Measurements from ENCODE around the gene PITPNB.

PITPNB gene

GRCh38 chr22:27811778-27812177 is 107.3 kb downstream of the PITPNB start:
- TF ChIP-seq CTCF (IDR thresholded peaks at IDR 0.05; ENCODE audit: extremely low read depth, insufficient read depth, missing control alignments): no peak
- no peak for DNase-seq (ENCODE audit: low spot score)
- in situ Hi-C loops (cut with MboI; ENCODE audit: low pct_unique_long_range_greater_than_20kb, low sequenced_read_pairs, unreplicated experiment): no loop called here

GRCh38 chr22:27810609-27811151 is 108.4 kb downstream of the PITPNB start:
- in situ Hi-C loops (cut with MboI; ENCODE audit: low pct_unique_long_range_greater_than_20kb, low sequenced_read_pairs, unreplicated experiment): no loop called here
- TF ChIP-seq CTCF (IDR thresholded peaks at IDR 0.05; ENCODE audit: extremely low read depth, insufficient read depth, missing control alignments): no peak
- no peak for DNase-seq (ENCODE audit: low spot score)

GRCh38 chr22:27809700-27810608 is 109.1 kb downstream of the PITPNB start:
- TF ChIP-seq CTCF (IDR thresholded peaks at IDR 0.05; ENCODE audit: extremely low read depth, insufficient read depth, missing control alignments): no peak
- in situ Hi-C loops (cut with MboI; ENCODE audit: low pct_unique_long_range_greater_than_20kb, low sequenced_read_pairs, unreplicated experiment): no loop called here
- no peak for DNase-seq (ENCODE audit: low spot score)

GRCh38 chr22:27809226-27809603 is 109.8 kb downstream of the PITPNB start:
- no peak for DNase-seq (ENCODE audit: low spot score)
- in situ Hi-C loops (cut with MboI; ENCODE audit: low pct_unique_long_range_greater_than_20kb, low sequenced_read_pairs, unreplicated experiment): no loop called here
- no peak for TF ChIP-seq CTCF (IDR thresholded peaks at IDR 0.05; ENCODE audit: extremely low read depth, insufficient read depth, missing control alignments)

GRCh38 chr22:27808451-27809225 is 110.4 kb downstream of the PITPNB start:
- DNase-seq (ENCODE audit: low spot score): no peak
- in situ Hi-C loops (cut with MboI; ENCODE audit: low pct_unique_long_range_greater_than_20kb, low sequenced_read_pairs, unreplicated experiment): no loop called here
- no peak for TF ChIP-seq CTCF (IDR thresholded peaks at IDR 0.05; ENCODE audit: extremely low read depth, insufficient read depth, missing control alignments)

- in situ Hi-C loops (cut with MboI; ENCODE audit: low pct_unique_long_range_greater_than_20kb, low sequenced_read_pairs, unreplicated experiment): no loop called here
- no peak for TF ChIP-seq CTCF (IDR thresholded peaks at IDR 0.05; ENCODE audit: extremely low read depth, insufficient read depth, missing control alignments)
- DNase-seq (ENCODE audit: low spot score): no peak
Observed at GRCh38 chr22:27805841-27806240, 113.2 kb downstream of the PITPNB start.
